ENCODE results near the gene FNBP1. TPM values are rescaled to one million over a fixed set of nuclear protein-coding genes. Genes with fewer than 3 reads are reported as not detected.

Gene FNBP1
- total RNA-seq, 1 experiment from 2014 or later: 36.5 TPM

DNA sequence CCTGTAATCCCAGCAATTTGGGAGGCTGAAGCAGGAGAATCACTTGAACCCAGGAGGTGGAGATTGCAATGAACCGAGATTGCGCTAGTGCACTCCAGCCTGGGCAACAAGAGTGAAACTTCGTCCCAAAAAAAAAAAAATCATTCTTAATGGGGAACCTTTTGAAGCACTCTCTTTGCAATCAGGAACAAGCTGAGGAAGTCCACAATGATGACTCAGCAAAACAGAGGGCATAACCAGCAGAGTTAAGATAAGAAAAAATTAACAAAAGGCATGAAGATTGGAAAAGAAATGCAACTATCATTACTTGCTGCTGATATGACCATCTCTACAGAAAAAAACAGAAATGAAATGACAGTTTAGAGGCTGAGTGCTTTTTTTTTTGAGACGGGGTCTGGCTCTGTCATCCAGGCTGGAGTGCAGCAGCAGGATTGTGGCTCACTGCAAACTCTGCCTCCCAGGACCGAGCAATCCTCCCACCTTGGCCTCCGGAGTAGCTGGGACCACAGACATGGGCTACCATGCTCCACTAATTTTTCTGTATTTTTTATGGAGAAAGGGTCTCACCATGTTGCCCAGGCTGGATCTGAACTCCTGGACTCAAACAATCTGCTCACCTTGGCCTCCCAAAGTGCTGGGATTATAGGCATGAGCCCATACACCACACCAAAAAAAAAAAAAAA, 88.0 kb downstream of the FNBP1 start:
- Histone ChIP-seq H3K27me3 (ENCODE audit: insufficient read depth, low read length) (no peaks in the 10 kb centered on the region), H3T11ph (ENCODE audit: low read length) (no peak overlapping the region), H3K4me1 (ENCODE audit: insufficient read depth, low read length) (no peaks in the 10 kb centered on the region), H3K27ac (ENCODE audit: insufficient read length, low read depth, low read length) (no peak overlapping the region), H2BK15ac (ENCODE audit: low read depth, low read length) (no peak overlapping the region), H3K14ac (ENCODE audit: insufficient read depth, low read length) (no peak overlapping the region), H3K79me1 (ENCODE audit: insufficient read depth, low read depth, low read length, poor library complexity, severe bottlenecking) (no peaks in the 10 kb centered on the region), H4K8ac (replicated peaks; ENCODE audit: insufficient read length, low read depth, low read length) (no peak overlapping the region), H2AFZ (ENCODE audit: low read length) (no peak overlapping the region), H3K9me3 (ENCODE audit: control insufficient read depth, low read depth, low read length) (no peaks in the 10 kb centered on the region), H2BK120ac (ENCODE audit: low read depth, low read length, poor library complexity, severe bottlenecking) (no peak overlapping the region), H3K79me2 (ENCODE audit: insufficient read depth, low read length) (no peaks in the 10 kb centered on the region), H3K18ac (ENCODE audit: insufficient read length, low read depth, low read length) (no peak overlapping the region), H2BK5ac (ENCODE audit: insufficient read length, low read length) (no peak overlapping the region), H2AK5ac (ENCODE audit: insufficient read length, low read length) (no peak overlapping the region), H2BK20ac (ENCODE audit: low read depth, low read length, poor library complexity, severe bottlenecking) (no peak overlapping the region), H3K9ac (ENCODE audit: extremely low read depth, insufficient read length, low read length) (no peak overlapping the region), H4K20me1 (ENCODE audit: control insufficient read depth, insufficient read depth, insufficient read length) (no peaks in the 10 kb centered on the region), H4K91ac (ENCODE audit: insufficient read length, low read depth, low read length) (no peak overlapping the region), H3K4ac (ENCODE audit: low read depth, low read length) (no peak overlapping the region), H4K5ac (ENCODE audit: insufficient read length, low read depth, low read length) (no peak overlapping the region), H3K23ac (ENCODE audit: insufficient read length, low read depth, low read length) (no peak overlapping the region), H3K4me2 (ENCODE audit: insufficient read depth, insufficient read length, low read length) (no peak overlapping the region), H2BK12ac (ENCODE audit: insufficient read length, low read depth, low read length) (no peak overlapping the region), H3K56ac (ENCODE audit: insufficient read length, low read depth, low read length) (no peak overlapping the region), H3K23me2 (ENCODE audit: insufficient read length, low read depth, low read length, poor library complexity, severe bottlenecking) (no peaks in the 10 kb centered on the region)
- Mint-ChIP-seq H3K27ac (peak overlapping the region in 2 of 3 experiments; percentile 3 to 7; a peak in 3 of 7 replicates), H3K27me3 (ENCODE audit: low read depth) (no peaks in the 10 kb centered on the region), H3K36me3 (ENCODE audit: insufficient read depth in 1 of 3, low read depth in 3 of 3) (peaks cover 9 to 29% (median 18%) of the 10 kb centered on the region in 3 experiments), H3K4me1 (0 out of 4 replicates have a peak, but pooled peaks cover 0 to 3% of the 10 kb centered on the region in 2 experiments), H3K9me3 (no peaks in the 10 kb centered on the region), H3K4me3 (no peak overlapping the region)
- no CpG with 5 or more reads among the region's 6 CpGs for WGBS (ENCODE audit: extremely low coverage, insufficient read length, low lambda C conversion rate)
- no peak for DNase-seq
- TF ChIP-seq, protein P1, sequence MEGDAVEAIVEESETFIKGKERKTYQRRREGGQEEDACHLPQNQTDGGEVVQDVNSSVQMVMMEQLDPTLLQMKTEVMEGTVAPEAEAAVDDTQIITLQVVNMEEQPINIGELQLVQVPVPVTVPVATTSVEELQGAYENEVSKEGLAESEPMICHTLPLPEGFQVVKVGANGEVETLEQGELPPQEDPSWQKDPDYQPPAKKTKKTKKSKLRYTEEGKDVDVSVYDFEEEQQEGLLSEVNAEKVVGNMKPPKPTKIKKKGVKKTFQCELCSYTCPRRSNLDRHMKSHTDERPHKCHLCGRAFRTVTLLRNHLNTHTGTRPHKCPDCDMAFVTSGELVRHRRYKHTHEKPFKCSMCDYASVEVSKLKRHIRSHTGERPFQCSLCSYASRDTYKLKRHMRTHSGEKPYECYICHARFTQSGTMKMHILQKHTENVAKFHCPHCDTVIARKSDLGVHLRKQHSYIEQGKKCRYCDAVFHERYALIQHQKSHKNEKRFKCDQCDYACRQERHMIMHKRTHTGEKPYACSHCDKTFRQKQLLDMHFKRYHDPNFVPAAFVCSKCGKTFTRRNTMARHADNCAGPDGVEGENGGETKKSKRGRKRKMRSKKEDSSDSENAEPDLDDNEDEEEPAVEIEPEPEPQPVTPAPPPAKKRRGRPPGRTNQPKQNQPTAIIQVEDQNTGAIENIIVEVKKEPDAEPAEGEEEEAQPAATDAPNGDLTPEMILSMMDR (conservative IDR thresholded peaks at IDR 0.05): no peak
